Inflammatory macrophage treated with lipopolysaccharide for 1 hour (primary cell): ENCODE measurements around the gene ZNF467.
A peak's percentile ranks its signal among the peaks of the same experiment; 100 is the strongest.

Experiments
- DNase-seq, 2 donors: peaks; one replicate each; pipeline ENCODE4 v3.0.0-alpha.2; 2020 to 2022

Gene ZNF467

GRCh38 chr7:149808311-149808710 lies 34.9 kb upstream of the ZNF467 start:
- no peak for DNase-seq

GRCh38 chr7:149806726-149807125 lies 33.3 kb upstream of the ZNF467 start:
- DNase-seq: no peak

GRCh38 chr7:149804106-149804505 lies 30.7 kb upstream of the ZNF467 start:
- no peak for DNase-seq

GRCh38 chr7:149803551-149804074 lies 30.2 kb upstream of the ZNF467 start:
- DNase-seq: no peak

- no peak for DNase-seq
These were observed 29.6 kb upstream of the ZNF467 start for GRCh38 chr7:149802966-149803365.

GRCh38 chr7:149801816-149802215 lies 28.4 kb upstream of the ZNF467 start:
- DNase-seq: no peak

- DNase-seq: no peak
These were observed 27.7 kb upstream of the ZNF467 start for GRCh38 chr7:149801002-149801566.

GRCh38 chr7:149800169-149800555 lies 26.8 kb upstream of the ZNF467 start:
- DNase-seq: no peak

- DNase-seq: peak in 1 of 2 donors; percentile 36
These were observed 26.2 kb upstream of the ZNF467 start for GRCh38 chr7:149799397-149800168.

GRCh38 chr7:149797771-149798170 lies 24.4 kb upstream of the ZNF467 start:
- no peak for DNase-seq

- DNase-seq: no peak
These were observed 23.0 kb upstream of the ZNF467 start for GRCh38 chr7:149796287-149796860.

GRCh38 chr7:149795126-149795525 lies 21.7 kb upstream of the ZNF467 start:
- no peak for DNase-seq

- DNase-seq: no peak
These were observed 21.3 kb upstream of the ZNF467 start for GRCh38 chr7:149794661-149795060.

- no peak for DNase-seq
These were observed 19.9 kb upstream of the ZNF467 start for GRCh38 chr7:149793261-149793660.

- no peak for DNase-seq
These were observed 18.8 kb upstream of the ZNF467 start for GRCh38 chr7:149792220-149792595.

- no peak for DNase-seq
These were observed 18.2 kb upstream of the ZNF467 start for GRCh38 chr7:149791411-149792219.

GRCh38 chr7:149790754-149791360 lies 17.5 kb upstream of the ZNF467 start:
- no peak for DNase-seq

- DNase-seq: peak; percentile 32 to 61
These were observed 16.8 kb upstream of the ZNF467 start for GRCh38 chr7:149790146-149790548.

GRCh38 chr7:149789101-149789500 lies 15.7 kb upstream of the ZNF467 start:
- no peak for DNase-seq

- DNase-seq: no peak
These were observed 15.0 kb upstream of the ZNF467 start for GRCh38 chr7:149788300-149788851.

- peak in 1 of 2 donors; percentile 10 for DNase-seq
These were observed 14.3 kb upstream of the ZNF467 start for GRCh38 chr7:149787428-149788299.
